Small intestine (tissue), 7 donors: ENCODE data around the gene UBC. TPM values are rescaled to one million over a fixed set of nuclear protein-coding genes. Genes with fewer than 3 reads are reported as not detected.
A peak's percentile ranks its signal among the peaks of the same experiment; 100 is the strongest.

Experiments used
- DNase-seq, 2 donors: peaks; one replicate each; pipeline versions ENCODE4 v3.0.0 to v3.0.0-alpha.2; 2013
- FAIRE-seq: peaks from 2 replicates; lab custom pipeline; 2012; peaks lifted over from hg19 to GRCh38; lab: Jason Lieb, UNC
- H3K27ac ChIP-seq, 3 donors: one replicate each; pipeline ENCODE4 v1.5.1; 2013; ENCODE audit warnings: low read length in 2 of 3, mild to moderate bottlenecking in 2 of 3, control low read depth in 1 of 3, inconsistent platforms in 1 of 3, low read depth in 1 of 3, moderate library complexity in 1 of 3
- H3K27me3 ChIP-seq, 3 donors: one replicate each; pipeline ENCODE4 v1.6.1; 2013; ENCODE audit warnings: low read length in 3 of 3, inconsistent platforms in 1 of 3; ENCODE audit not compliant: control insufficient read depth in 3 of 3, insufficient read depth in 3 of 3
- H3K36me3 ChIP-seq, 3 donors: one replicate each; pipeline ENCODE4 v1.6.1; 2013; ENCODE audit warnings: low read length in 3 of 3, inconsistent platforms in 1 of 3, low read depth in 1 of 3, mild to moderate bottlenecking in 1 of 3, moderate library complexity in 1 of 3; ENCODE audit not compliant: control insufficient read depth in 3 of 3, insufficient read depth in 2 of 3
- H3K4me1 ChIP-seq, 3 donors: one replicate each; pipeline ENCODE4 v1.6.1; 2013; ENCODE audit warnings: low read length in 2 of 3, inconsistent platforms in 1 of 3, low read depth in 1 of 3, mild to moderate bottlenecking in 1 of 3, moderate library complexity in 1 of 3; ENCODE audit not compliant: control insufficient read depth in 3 of 3, insufficient read depth in 2 of 3
- H3K4me3 ChIP-seq, 3 donors: one replicate each; pipeline ENCODE4 v1.5.1; 2013; ENCODE audit warnings: low read length in 3 of 3, control low read depth in 1 of 3, inconsistent platforms in 1 of 3, low read depth in 1 of 3, mild to moderate bottlenecking in 1 of 3, moderate library complexity in 1 of 3
- H3K9me3 ChIP-seq, 2 donors: one replicate each; pipeline ENCODE4 v1.6.1; 2013; ENCODE audit warnings: low read depth in 1 of 2, low read length in 1 of 2; ENCODE audit not compliant: control insufficient read depth in 2 of 2, insufficient read depth in 1 of 2
- WGBS, 3 donors: extraction: QIAGEN DNeasy Blood & Tissue Kit; methylation state at CpG; one replicate each; pipeline ENCODE4 v1.1.7; 2013; 5-methylcytosine and 5-hydroxymethylcytosine counted together
- polyA plus RNA-seq, 4 donors: library from polyadenylated mRNA; stranded (reverse) in 3 of 4; unstranded in 1 of 4; fragments of 200-250 nt in 3 of 4; fragments of 120-200 nt in 1 of 4; gene quantifications; one replicate each; pipeline versions ENCODE4 v1.2.1 to v1.2.3, GENCODE V29; 2013
- donor health status: healthy with polysubstance abuse.
- donor health status: control.
- donor health status: control.
- donor health status: Bipolar disorder and iron deficiency.
- donor health status: healthy.

The UBC gene
- polyA plus RNA-seq, 4 donors = 704 to 1,948 (median 1,166) TPM

- H3K27me3 ChIP-seq = no peaks in the 10 kb centered on the region
- no peak overlapping the region for H3K27ac ChIP-seq
- DNase-seq = no peak
- 72 to 87% (median 76%) methylated on average over 8 of the region's 8 CpGs for WGBS, 3 donors
- no peak overlapping the region for H3K4me3 ChIP-seq
- H3K4me1 ChIP-seq = no peaks in the 10 kb centered on the region
- peaks cover 11 to 84% (median 11%) of the 10 kb centered on the region in 3 donors for H3K36me3 ChIP-seq
- no peak for FAIRE-seq
- no peaks in the 10 kb centered on the region for H3K9me3 ChIP-seq
Measured at GRCh38 chr12:124952801-124953200, 38.4 kb upstream of the UBC start.

GRCh38 chr12:124952295-124952694 lies 37.8 kb upstream of the UBC start:
- no peaks in the 10 kb centered on the region for H3K4me1 ChIP-seq
- no peaks in the 10 kb centered on the region for H3K27me3 ChIP-seq
- H3K27ac ChIP-seq = no peak overlapping the region
- no peak for FAIRE-seq
- peaks cover 14 to 87% (median 15%) of the 10 kb centered on the region in 3 donors for H3K36me3 ChIP-seq
- no peak overlapping the region for H3K4me3 ChIP-seq
- no peaks in the 10 kb centered on the region for H3K9me3 ChIP-seq
- WGBS, 3 donors = 92 to 98% (median 94%) methylated on average over 14 to 17 of the region's 17 CpGs
- no peak for DNase-seq

GRCh38 chr12:124949779-124950728 lies 35.6 kb upstream of the UBC start:
- H3K27ac ChIP-seq = no peak overlapping the region
- H3K36me3 ChIP-seq = peaks cover 11 to 80% (median 15%) of the 10 kb centered on the region in 3 donors
- H3K9me3 ChIP-seq = no peaks in the 10 kb centered on the region
- DNase-seq (no peak), FAIRE-seq (no peak)
- WGBS, 3 donors = 94 to 95% (median 94%) methylated on average over 38 to 47 of the region's 47 CpGs
- no peaks in the 10 kb centered on the region for H3K27me3 ChIP-seq
- no peak overlapping the region for H3K4me3 ChIP-seq
- no peaks in the 10 kb centered on the region for H3K4me1 ChIP-seq

- Histone ChIP-seq H3K27me3 (no peaks in the 10 kb centered on the region), H3K4me1 (no peaks in the 10 kb centered on the region), H3K9me3 (no peaks in the 10 kb centered on the region), H3K27ac (no peak overlapping the region), H3K36me3 (peaks cover 9 to 78% (median 15%) of the 10 kb centered on the region in 3 donors), H3K4me3 (no peak overlapping the region)
- FAIRE-seq (no peak), DNase-seq (no peak)
- 88 to 95% (median 94%) methylated on average over 12 of the region's 12 CpGs for WGBS, 3 donors
Measured at GRCh38 chr12:124949066-124949465, 34.6 kb upstream of the UBC start.

GRCh38 chr12:124947561-124948398 lies 33.3 kb upstream of the UBC start:
- Histone ChIP-seq H3K9me3 (no peaks in the 10 kb centered on the region), H3K4me1 (no peaks in the 10 kb centered on the region), H3K36me3 (peaks cover 3 to 71% (median 11%) of the 10 kb centered on the region in 3 donors), H3K27ac (no peak overlapping the region), H3K4me3 (no peak overlapping the region), H3K27me3 (no peaks in the 10 kb centered on the region)
- FAIRE-seq (no peak), DNase-seq (no peak)
- WGBS, 3 donors = 90 to 93% (median 92%) methylated on average over 20 of the region's 20 CpGs

GRCh38 chr12:124947013-124947412 lies 32.6 kb upstream of the UBC start:
- Histone ChIP-seq H3K27me3 (no peaks in the 10 kb centered on the region), H3K4me1 (no peaks in the 10 kb centered on the region), H3K36me3 (peaks cover 3 to 63% (median 11%) of the 10 kb centered on the region in 3 donors), H3K27ac (no peak overlapping the region), H3K9me3 (no peaks in the 10 kb centered on the region), H3K4me3 (no peak overlapping the region)
- DNase-seq (no peak), FAIRE-seq (no peak)
- 90 to 93% (median 92%) methylated on average over 11 of the region's 11 CpGs for WGBS, 3 donors

- peaks cover 3 to 57% (median 11%) of the 10 kb centered on the region in 3 donors for H3K36me3 ChIP-seq
- H3K27ac ChIP-seq = no peak overlapping the region
- H3K9me3 ChIP-seq = no peaks in the 10 kb centered on the region
- H3K4me3 ChIP-seq = no peak overlapping the region
- no peaks in the 10 kb centered on the region for H3K27me3 ChIP-seq
- DNase-seq (no peak), FAIRE-seq (no peak)
- H3K4me1 ChIP-seq = no peaks in the 10 kb centered on the region
- 89 to 93% (median 92%) methylated on average over 10 of the region's 10 CpGs for WGBS, 3 donors
Measured at GRCh38 chr12:124946447-124946793, 32.0 kb upstream of the UBC start.

GRCh38 chr12:124941170-124941527 lies 26.7 kb upstream of the UBC start:
- no peaks in the 10 kb centered on the region for H3K9me3 ChIP-seq
- FAIRE-seq (no peak), DNase-seq (no peak)
- 48 to 73% (median 50%) methylated on average over 7 of the region's 7 CpGs for WGBS, 3 donors
- peak overlapping the region; percentile 52 to 98 (median 97) for H3K27ac ChIP-seq
- H3K27me3 ChIP-seq = no peaks in the 10 kb centered on the region
- peaks cover 0 to 14% (median 0%) of the 10 kb centered on the region in 3 donors for H3K4me1 ChIP-seq
- peak overlapping the region in 2 of 3 donors; percentile 17 to 73 for H3K4me3 ChIP-seq
- peaks cover 0 to 7% (median 0%) of the 10 kb centered on the region in 3 donors for H3K36me3 ChIP-seq
